OCI-LY1 (cell line): Measurements from ENCODE around the gene MICAL2.

ENCODE experiments used
- H2AFZ ChIP-seq: fragments of 200-600 bp; sonication (generic), shearing (Covaris generic); 2 replicates; pipeline ENCODE4 v1.6.0; 2014; ENCODE audit warnings: antibody characterized with exemption, mild to moderate bottlenecking, low read length
- H3F3A ChIP-seq: fragments of 200-600 bp; sonication (generic), shearing (Covaris generic); 2 replicates; pipeline ENCODE4 v1.6.0; 2014; ENCODE audit warnings: mild to moderate bottlenecking, antibody characterized with exemption, low read length, moderate library complexity; ENCODE audit not compliant: insufficient read depth
- H3K27ac ChIP-seq: fragments of 200-600 bp; sonication (generic); 2 replicates; pipeline ENCODE4 v1.5.1; 2014; ENCODE audit warnings: low read length, mixed run types, mild to moderate bottlenecking, low read depth; ENCODE audit not compliant: poor library complexity, severe bottlenecking
- H3K27me3 ChIP-seq: fragments of 200-600 bp; sonication (generic); 2 replicates; pipeline ENCODE4 v1.6.0; 2014; ENCODE audit warnings: antibody characterized with exemption, mild to moderate bottlenecking, low read length, moderate library complexity; ENCODE audit not compliant: insufficient read depth
- H3K36me3 ChIP-seq: fragments of 200-600 bp; sonication (generic); 2 replicates; pipeline ENCODE4 v1.6.1; 2014; ENCODE audit warnings: mild to moderate bottlenecking, antibody characterized with exemption, low read length, moderate library complexity, mixed read lengths; ENCODE audit not compliant: insufficient read depth
- H3K4me1 ChIP-seq: fragments of 200-600 bp; sonication (generic); 2 replicates; pipeline ENCODE4 v1.5.1; 2014; ENCODE audit warnings: mild to moderate bottlenecking, low read length, moderate library complexity; ENCODE audit not compliant: insufficient read depth, severe bottlenecking
- H3K4me2 ChIP-seq: fragments of 200-600 bp; sonication (generic), shearing (Covaris generic); 2 replicates; pipeline ENCODE4 v1.6.1; 2014; ENCODE audit warnings: low read length
- H3K4me3 ChIP-seq: fragments of 200-600 bp; sonication (generic); 2 replicates; pipeline ENCODE4 v1.5.1; 2014; ENCODE audit warnings: low read length, low read depth, mild to moderate bottlenecking, mixed read lengths; ENCODE audit not compliant: poor library complexity, severe bottlenecking
- H3K79me2 ChIP-seq: fragments of 200-600 bp; shearing (Covaris generic); 2 replicates; pipeline ENCODE4 v1.6.1; 2016; ENCODE audit warnings: mixed run types, low read length, mixed read lengths; ENCODE audit not compliant: insufficient read depth
- H3K9ac ChIP-seq: fragments of 200-600 bp; sonication (generic), shearing (Covaris generic); 2 replicates; pipeline ENCODE4 v1.6.1; 2014; ENCODE audit warnings: mild to moderate bottlenecking, low read length, mixed read lengths
- H3K9me2 ChIP-seq: fragments of 200-600 bp; sonication (generic), shearing (Covaris generic); 2 replicates; pipeline ENCODE4 v1.6.1; 2014; ENCODE audit warnings: low read depth, mild to moderate bottlenecking, low read length, mixed read lengths
- H3K9me3 ChIP-seq: fragments of 200-600 bp; shearing (Covaris generic); 2 replicates; pipeline ENCODE4 v1.6.1; 2014; ENCODE audit warnings: low read length, mixed read lengths
- H4K20me1 ChIP-seq: fragments of 200-600 bp; sonication (generic), shearing (Covaris generic); 2 replicates; pipeline ENCODE4 v1.6.0; 2016; ENCODE audit warnings: mild to moderate bottlenecking, low read length; ENCODE audit not compliant: insufficient read depth
- CTCF ChIP-seq: fragments of 200-600 bp; sonication (generic), shearing (Covaris generic); IDR thresholded peaks from 2 replicates; pipeline ENCODE4 v1.5.1; 2017; ENCODE audit warnings: mild to moderate bottlenecking, antibody characterized with exemption, low read length, moderate library complexity, mixed read lengths
- EZH2 ChIP-seq: fragments of 200-600 bp; sonication (generic), shearing (Covaris generic); IDR thresholded peaks from 2 replicates; pipeline ENCODE4 v1.8.0; 2017; ENCODE audit warnings: borderline replicate concordance, mixed run types, mild to moderate bottlenecking, antibody characterized with exemption, low read length, moderate library complexity, mixed read lengths

Gene MICAL2

GRCh38 chr11:12140186-12140793 is 29.9 kb downstream of the MICAL2 start:
- Histone ChIP-seq H3K36me3 (no peaks in the 10 kb centered on the region), H3K27ac (no peak overlapping the region), H3K4me2 (no peak overlapping the region), H3K4me3 (no peak overlapping the region), H3F3A (no peaks in the 10 kb centered on the region), H4K20me1 (no peaks in the 10 kb centered on the region), H3K9ac (no peak overlapping the region), H3K9me2 (no peaks in the 10 kb centered on the region), H2AFZ (no peak overlapping the region), H3K9me3 (no peaks in the 10 kb centered on the region), H3K79me2 (no peaks in the 10 kb centered on the region), H3K27me3 (no peaks in the 10 kb centered on the region), H3K4me1 (no peaks in the 10 kb centered on the region)
- no peak for TF ChIP-seq EZH2

GRCh38 chr11:12141283-12141682 is 30.9 kb downstream of the MICAL2 start:
- Histone ChIP-seq H3K4me1 (no peaks in the 10 kb centered on the region), H3K4me2 (no peak overlapping the region)

GRCh38 chr11:12142176-12142575 is 31.8 kb downstream of the MICAL2 start:
- no peaks in the 10 kb centered on the region for H3K4me1 ChIP-seq
- TF ChIP-seq CTCF, result no peak
- TF ChIP-seq EZH2, result no peak
- H3K4me3 ChIP-seq, result no peak overlapping the region
- H3K4me2 ChIP-seq, result no peak overlapping the region
- H3K9me2 ChIP-seq, result no peaks in the 10 kb centered on the region
- H3K27me3 ChIP-seq, result no peaks in the 10 kb centered on the region
- H3K27ac ChIP-seq, result no peak overlapping the region
- H4K20me1 ChIP-seq, result no peaks in the 10 kb centered on the region
- H3K36me3 ChIP-seq, result no peaks in the 10 kb centered on the region
- no peaks in the 10 kb centered on the region for H3K9me3 ChIP-seq
- H3K9ac ChIP-seq, result no peak overlapping the region
- no peaks in the 10 kb centered on the region for H3K79me2 ChIP-seq
- H2AFZ ChIP-seq, result no peak overlapping the region
- H3F3A ChIP-seq, result no peaks in the 10 kb centered on the region

More at GRCh38 chr11:12141283-12141682, 30.9 kb downstream of the MICAL2 start:
- no peaks in the 10 kb centered on the region for H3K27me3 ChIP-seq
- H3K4me3 ChIP-seq, result no peak overlapping the region
- no peak overlapping the region for H3K27ac ChIP-seq
- no peak for TF ChIP-seq CTCF
- no peak for TF ChIP-seq EZH2
- H3F3A ChIP-seq, result no peaks in the 10 kb centered on the region
- no peaks in the 10 kb centered on the region for H3K9me3 ChIP-seq
- H2AFZ ChIP-seq, result no peak overlapping the region
- H3K9ac ChIP-seq, result no peak overlapping the region
- no peaks in the 10 kb centered on the region for H3K9me2 ChIP-seq
- H3K79me2 ChIP-seq, result no peaks in the 10 kb centered on the region
- no peaks in the 10 kb centered on the region for H3K36me3 ChIP-seq
- H4K20me1 ChIP-seq, result no peaks in the 10 kb centered on the region

- no peaks in the 10 kb centered on the region for H3K36me3 ChIP-seq
- H3F3A ChIP-seq, result no peaks in the 10 kb centered on the region
- no peaks in the 10 kb centered on the region for H3K9me3 ChIP-seq
- no peaks in the 10 kb centered on the region for H3K27me3 ChIP-seq
- no peak overlapping the region for H3K9ac ChIP-seq
- H3K4me1 ChIP-seq, result no peaks in the 10 kb centered on the region
- no peaks in the 10 kb centered on the region for H4K20me1 ChIP-seq
- H2AFZ ChIP-seq, result no peak overlapping the region
- H3K27ac ChIP-seq, result no peak overlapping the region
- H3K9me2 ChIP-seq, result no peaks in the 10 kb centered on the region
- no peak overlapping the region for H3K4me3 ChIP-seq
- no peaks in the 10 kb centered on the region for H3K79me2 ChIP-seq
- TF ChIP-seq EZH2 (no peak), CTCF (no peak)
- no peak overlapping the region for H3K4me2 ChIP-seq
These were observed 32.5 kb downstream of the MICAL2 start for GRCh38 chr11:12142909-12143308.
